Esophagus muscularis mucosa (tissue), 4 donors: Measurements from ENCODE around the gene UGT1A6. TPM values are rescaled to one million over a fixed set of nuclear protein-coding genes. Genes with fewer than 3 reads are reported as not detected.

Experiments
- DNase-seq: peaks from one replicate; pipeline ENCODE4 v3.0.0-alpha.2; 2017; ENCODE audit errors: extremely low spot score
- H3K27ac ChIP-seq, 4 donors: fragments of 200-600 bp; sonication (generic); replicated peaks in 1 of 4; 1 replicate in 3 of 4; 2 replicates in 1 of 4; pipeline ENCODE4 v1.5.1; 2016 to 2019; ENCODE audit warnings: mild to moderate bottlenecking in 1 of 4
- H3K27me3 ChIP-seq, 4 donors: fragments of 200-600 bp; sonication (generic); one replicate each; pipeline versions ENCODE4 v1.5.1 to v1.6.0; 2016 to 2019
- H3K36me3 ChIP-seq, 4 donors: fragments of 200-600 bp; sonication (generic); one replicate each; pipeline ENCODE4 v1.5.1; 2016 to 2019
- H3K4me1 ChIP-seq, 4 donors: fragments of 200-600 bp; sonication (generic); one replicate each; pipeline ENCODE4 v1.5.1; 2016 to 2019
- H3K4me3 ChIP-seq, 4 donors: fragments of 200-600 bp; sonication (generic); 1 replicate in 2 of 4; 2 replicates in 2 of 4; pipeline ENCODE4 v1.5.1; 2016 to 2019; ENCODE audit warnings: mild to moderate bottlenecking in 4 of 4, moderate library complexity in 1 of 4
- H3K9me3 ChIP-seq, 4 donors: fragments of 200-600 bp; sonication (generic); 1 replicate in 3 of 4; 2 replicates in 1 of 4; pipeline ENCODE4 v1.5.1; 2016 to 2019
- EP300 ChIP-seq: sonication (generic); formaldehyde crosslinking; IDR thresholded peaks from one replicate; pipeline ENCODE4 v1.6.1; 2017; ENCODE audit warnings: antibody characterized with exemption
- POLR2A ChIP-seq: fragments of 450-650 bp; IDR thresholded peaks from one replicate; pipeline ENCODE4 v1.6.1; 2017; ENCODE audit warnings: antibody characterized with exemption, moderate library complexity, mild to moderate bottlenecking, low read depth
- POLR2AphosphoS5 ChIP-seq, 2 donors: sonication (generic); formaldehyde crosslinking; IDR thresholded peaks; one replicate each; pipeline ENCODE4 v1.6.1; 2017; ENCODE audit warnings: antibody characterized with exemption in 2 of 2
- whole genome bisulfite sequencing: methylation state at CpG from one replicate; pipeline ENCODE4 v1.1.5; 2018; 5-methylcytosine and 5-hydroxymethylcytosine counted together
- intact Hi-C: fragments of 100-400 bp; cut with DNase I; formaldehyde crosslinking; loops from one replicate; pipeline ENCODE4 v1.15.1; 2023
- total RNA-seq, 4 donors: library from RNA; depleted of rRNA; stranded (reverse); fragments of >200 nt; gene quantifications; one replicate each; pipeline versions ENCODE4 v1.1.0 to v1.2.1, GENCODE V29; 2016
- TF ChIP-seq, protein P1 (sequence below), 3 experiments: fragments of 200-600 bp in 2 of 3; fragments of 450-650 bp in 1 of 3; sonication (generic) in 2 of 3; IDR thresholded peaks; one replicate each; pipeline ENCODE4 v1.5.1; 2017 to 2019; ENCODE audit warnings: antibody characterized with exemption in 3 of 3, mild to moderate bottlenecking in 2 of 3, moderate library complexity in 1 of 3

UGT1A6 gene
- total RNA-seq, 4 donors from 2014 or later = not detected

DNA sequence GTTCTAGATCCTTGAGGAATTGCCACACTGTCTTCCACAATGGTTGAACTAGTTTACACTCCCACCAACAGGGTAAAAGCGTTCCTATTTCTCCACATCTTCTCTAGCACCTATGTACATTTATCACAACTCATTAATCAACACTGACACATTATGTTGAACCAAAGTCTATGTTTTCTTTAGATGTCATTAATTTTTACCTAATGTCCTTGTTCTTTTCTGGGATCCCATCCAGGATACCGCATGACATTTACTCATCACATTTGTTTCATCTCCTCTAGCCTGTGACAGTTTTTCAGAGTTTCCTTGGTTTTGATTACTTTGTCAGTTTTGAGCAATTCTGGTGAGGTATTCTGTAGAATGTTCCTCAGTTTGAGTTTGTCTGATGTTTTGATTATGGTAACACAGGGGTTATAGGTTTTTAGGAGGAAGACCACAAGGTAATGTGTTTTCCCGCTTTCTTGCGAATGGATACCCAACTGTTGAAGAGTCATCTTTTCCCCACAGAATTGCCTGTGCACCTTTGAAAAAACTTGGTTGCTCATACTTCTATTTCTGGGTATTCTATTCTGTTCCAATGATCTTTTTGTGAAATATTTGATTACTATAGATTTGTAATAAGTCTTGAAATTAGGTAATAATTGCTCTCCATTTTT, 24.0 kb upstream of the UGT1A6 start:
- H3K4me3 ChIP-seq = no peak overlapping the region
- no peaks in the 10 kb centered on the region for H3K4me1 ChIP-seq
- DNase-seq = no peak
- 84% methylated on average over 4 of the region's 4 CpGs for WGBS
- intact Hi-C loops = no loop called here
- no peaks in the 10 kb centered on the region for H3K27me3 ChIP-seq
- H3K36me3 ChIP-seq = no peaks in the 10 kb centered on the region
- H3K27ac ChIP-seq = no peak overlapping the region
- H3K9me3 ChIP-seq = peaks cover 0 to 9% (median 0%) of the 10 kb centered on the region in 4 donors
- TF ChIP-seq, protein P1, sequence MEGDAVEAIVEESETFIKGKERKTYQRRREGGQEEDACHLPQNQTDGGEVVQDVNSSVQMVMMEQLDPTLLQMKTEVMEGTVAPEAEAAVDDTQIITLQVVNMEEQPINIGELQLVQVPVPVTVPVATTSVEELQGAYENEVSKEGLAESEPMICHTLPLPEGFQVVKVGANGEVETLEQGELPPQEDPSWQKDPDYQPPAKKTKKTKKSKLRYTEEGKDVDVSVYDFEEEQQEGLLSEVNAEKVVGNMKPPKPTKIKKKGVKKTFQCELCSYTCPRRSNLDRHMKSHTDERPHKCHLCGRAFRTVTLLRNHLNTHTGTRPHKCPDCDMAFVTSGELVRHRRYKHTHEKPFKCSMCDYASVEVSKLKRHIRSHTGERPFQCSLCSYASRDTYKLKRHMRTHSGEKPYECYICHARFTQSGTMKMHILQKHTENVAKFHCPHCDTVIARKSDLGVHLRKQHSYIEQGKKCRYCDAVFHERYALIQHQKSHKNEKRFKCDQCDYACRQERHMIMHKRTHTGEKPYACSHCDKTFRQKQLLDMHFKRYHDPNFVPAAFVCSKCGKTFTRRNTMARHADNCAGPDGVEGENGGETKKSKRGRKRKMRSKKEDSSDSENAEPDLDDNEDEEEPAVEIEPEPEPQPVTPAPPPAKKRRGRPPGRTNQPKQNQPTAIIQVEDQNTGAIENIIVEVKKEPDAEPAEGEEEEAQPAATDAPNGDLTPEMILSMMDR (IDR thresholded peaks at IDR 0.05) = no peak
- TF ChIP-seq EP300 = no peak
- TF ChIP-seq POLR2AphosphoS5 (IDR thresholded peaks at IDR 0.05) = no peak
- TF ChIP-seq POLR2A = no peak

DNA sequence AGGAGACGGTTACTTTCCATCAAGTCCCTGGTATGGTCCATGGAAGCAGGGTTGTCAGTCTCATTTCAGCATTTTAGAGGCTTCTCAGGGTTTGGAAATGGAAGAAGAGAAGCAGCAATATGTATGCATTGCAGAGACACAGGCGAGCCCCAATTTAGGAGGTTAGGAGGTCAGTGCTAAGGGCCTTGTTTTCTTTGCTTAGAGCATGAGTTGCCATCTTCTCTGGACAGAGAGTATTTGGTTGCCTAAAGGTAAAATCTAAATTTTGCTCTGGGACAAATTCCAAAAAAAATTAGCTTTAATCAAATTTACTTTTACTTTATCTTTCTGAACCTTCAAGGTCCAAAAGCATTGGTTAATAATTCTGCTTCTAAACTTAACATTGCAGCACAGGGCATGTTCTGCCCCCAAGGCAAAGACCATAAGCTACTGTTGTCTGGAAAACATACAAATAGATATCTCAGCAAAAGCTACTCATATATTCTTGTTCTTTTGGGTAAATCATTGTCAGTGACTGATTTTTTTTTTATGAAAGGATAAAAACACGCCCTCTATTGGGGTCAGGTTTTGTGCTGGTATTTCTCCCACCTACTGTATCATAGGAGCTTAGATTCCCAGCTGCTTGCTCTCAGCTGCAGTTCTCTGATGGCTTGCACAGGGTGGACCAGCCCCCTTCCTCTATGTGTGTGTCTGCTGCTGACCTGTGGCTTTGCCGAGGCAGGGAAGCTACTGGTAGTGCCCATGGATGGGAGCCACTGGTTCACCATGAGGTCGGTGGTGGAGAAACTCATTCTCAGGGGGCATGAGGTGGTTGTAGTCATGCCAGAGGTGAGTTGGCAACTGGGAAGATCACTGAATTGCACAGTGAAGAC, 21.2 kb upstream of the UGT1A6 start, which contains the start of gene UGT1A9:
Gene UGT1A9, plus strand, starts transcription at position 609 of the 872 bp plus-strand sequence. Its CDS starts 37 bp downstream, at position 646.
- 74% methylated on average over 4 of the region's 5 CpGs for WGBS
- H3K9me3 ChIP-seq = no peaks in the 10 kb centered on the region
- H3K4me3 ChIP-seq = no peak within 1 kb of the TSS
- intact Hi-C loops = no loop called here
- H3K4me1 ChIP-seq = no peaks in the 10 kb centered on the region
- H3K36me3 ChIP-seq = no peaks in the 10 kb centered on the region
- H3K27ac ChIP-seq = no peak within 1 kb of the TSS
- DNase-seq = no peak
- H3K27me3 ChIP-seq = no peaks in the 10 kb centered on the region
- TF ChIP-seq POLR2A (no peak), EP300 (no peak), POLR2AphosphoS5 (IDR thresholded peaks at IDR 0.05) (no peak)
- TF ChIP-seq, protein P1 (IDR thresholded peaks at IDR 0.05) = no peak

DNA sequence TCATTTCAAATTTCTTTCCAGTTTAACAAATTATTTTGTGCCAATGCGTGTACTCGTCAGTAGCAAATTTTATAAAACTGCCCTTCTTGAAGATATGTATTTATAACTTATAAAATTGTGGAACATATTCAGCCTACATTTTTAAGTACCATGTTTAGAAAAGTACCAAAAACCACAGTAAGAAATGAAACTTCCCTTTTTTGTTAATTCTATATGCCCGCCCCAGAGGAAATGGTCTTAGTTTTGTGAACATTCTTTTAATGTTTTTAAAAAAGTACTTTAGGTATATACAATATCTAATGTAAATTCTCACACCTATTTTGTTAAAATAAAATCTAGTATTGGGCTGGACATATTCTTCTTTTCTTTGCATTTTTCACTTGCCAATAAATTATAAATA, 19.8 kb upstream of the UGT1A6 start:
- no peaks in the 10 kb centered on the region for H3K4me1 ChIP-seq
- TF ChIP-seq, protein P1 (IDR thresholded peaks at IDR 0.05) = no peak
- TF ChIP-seq EP300 (no peak), POLR2A (no peak), POLR2AphosphoS5 (IDR thresholded peaks at IDR 0.05) (no peak)
- WGBS = 88% methylated on average over 3 of the region's 3 CpGs
- DNase-seq = no peak
- H3K27me3 ChIP-seq = no peaks in the 10 kb centered on the region
- H3K27ac ChIP-seq = no peak overlapping the region
- intact Hi-C loops = no loop called here
- H3K36me3 ChIP-seq = no peaks in the 10 kb centered on the region
- no peaks in the 10 kb centered on the region for H3K9me3 ChIP-seq
- no peak overlapping the region for H3K4me3 ChIP-seq

DNA sequence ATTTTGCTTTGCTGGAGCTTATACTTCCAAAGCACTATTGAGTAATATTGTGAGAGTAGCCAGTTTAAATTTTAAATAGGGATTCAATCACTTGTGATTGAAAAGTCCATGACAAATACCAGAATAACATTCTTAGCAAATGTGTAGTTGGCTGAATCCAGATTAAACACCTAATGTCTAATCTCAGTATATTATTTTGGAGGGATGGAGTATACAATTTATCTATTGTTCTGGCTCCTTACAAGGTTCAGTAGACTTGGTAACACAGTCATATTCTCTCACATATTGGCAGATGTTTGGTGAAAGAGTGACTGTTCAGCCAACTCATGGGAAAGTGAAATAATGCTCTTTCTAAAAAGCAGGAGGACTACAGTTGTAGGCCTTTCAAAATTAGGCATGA, 18.8 kb upstream of the UGT1A6 start:
- no peaks in the 10 kb centered on the region for H3K27me3 ChIP-seq
- H3K36me3 ChIP-seq = no peaks in the 10 kb centered on the region
- intact Hi-C loops = no loop called here
- H3K4me3 ChIP-seq = no peak overlapping the region
- no peak overlapping the region for H3K27ac ChIP-seq
- no peaks in the 10 kb centered on the region for H3K4me1 ChIP-seq
- H3K9me3 ChIP-seq = no peaks in the 10 kb centered on the region
- TF ChIP-seq POLR2AphosphoS5 (IDR thresholded peaks at IDR 0.05) (no peak), EP300 (no peak), POLR2A (no peak)
- TF ChIP-seq, protein P1 (IDR thresholded peaks at IDR 0.05) = no peak
- no peak for DNase-seq
